GM12875 (cell line): ENCODE data around the gene TMEM18.

Experiments used
- H3K4me3 ChIP-seq: one replicate; pipeline ENCODE4 v1.5.1; 2011; ENCODE audit warnings: low read depth, low read length, control low read depth
- TF ChIP-seq, protein P1 (sequence below): IDR thresholded peaks from 2 replicates; pipeline ENCODE4 v1.5.1; 2011; ENCODE audit warnings: low read depth, mild to moderate bottlenecking, control low read depth, inconsistent platforms, low read length, moderate library complexity, borderline replicate concordance; ENCODE audit not compliant: insufficient read depth

The TMEM18 gene

DNA sequence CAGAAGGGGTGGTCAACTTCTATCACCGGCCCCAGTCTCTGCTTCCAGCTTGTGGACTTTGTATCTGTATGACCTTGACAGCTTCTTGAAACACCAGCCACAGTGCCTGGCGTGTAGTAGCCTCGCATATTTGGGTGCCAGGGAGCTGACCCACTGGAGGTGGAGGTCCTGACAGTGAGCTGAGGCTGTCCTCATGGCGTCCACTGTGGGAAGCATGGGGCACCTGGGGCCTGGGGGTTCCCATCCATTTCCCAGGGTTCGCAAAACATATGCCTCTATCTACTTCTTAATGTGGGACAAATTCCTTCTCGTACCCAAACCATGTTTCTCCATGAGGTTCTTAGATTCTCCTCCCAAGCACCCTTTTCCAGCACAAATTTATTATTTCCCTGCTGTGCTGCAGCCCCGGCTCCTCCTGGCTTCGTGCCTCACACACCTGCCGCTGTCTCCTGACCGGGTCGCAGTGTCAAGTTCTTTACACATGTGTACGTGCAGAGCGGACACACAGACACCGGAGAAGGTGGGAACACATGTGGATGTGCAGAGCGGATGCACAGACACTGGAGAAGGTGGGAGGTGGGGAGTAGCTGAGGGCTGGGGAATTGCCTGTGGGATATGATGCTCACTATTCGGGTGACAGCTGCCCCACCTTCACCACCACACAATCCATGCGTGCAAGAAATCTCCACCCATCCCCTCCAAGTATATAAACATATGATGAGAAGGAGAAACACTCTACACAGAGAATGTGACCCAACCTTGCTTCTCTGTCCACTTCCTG, 23.4 kb downstream of the TMEM18 start:
- H3K4me3 ChIP-seq = no peak overlapping the region
- TF ChIP-seq, protein P1, sequence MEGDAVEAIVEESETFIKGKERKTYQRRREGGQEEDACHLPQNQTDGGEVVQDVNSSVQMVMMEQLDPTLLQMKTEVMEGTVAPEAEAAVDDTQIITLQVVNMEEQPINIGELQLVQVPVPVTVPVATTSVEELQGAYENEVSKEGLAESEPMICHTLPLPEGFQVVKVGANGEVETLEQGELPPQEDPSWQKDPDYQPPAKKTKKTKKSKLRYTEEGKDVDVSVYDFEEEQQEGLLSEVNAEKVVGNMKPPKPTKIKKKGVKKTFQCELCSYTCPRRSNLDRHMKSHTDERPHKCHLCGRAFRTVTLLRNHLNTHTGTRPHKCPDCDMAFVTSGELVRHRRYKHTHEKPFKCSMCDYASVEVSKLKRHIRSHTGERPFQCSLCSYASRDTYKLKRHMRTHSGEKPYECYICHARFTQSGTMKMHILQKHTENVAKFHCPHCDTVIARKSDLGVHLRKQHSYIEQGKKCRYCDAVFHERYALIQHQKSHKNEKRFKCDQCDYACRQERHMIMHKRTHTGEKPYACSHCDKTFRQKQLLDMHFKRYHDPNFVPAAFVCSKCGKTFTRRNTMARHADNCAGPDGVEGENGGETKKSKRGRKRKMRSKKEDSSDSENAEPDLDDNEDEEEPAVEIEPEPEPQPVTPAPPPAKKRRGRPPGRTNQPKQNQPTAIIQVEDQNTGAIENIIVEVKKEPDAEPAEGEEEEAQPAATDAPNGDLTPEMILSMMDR = no peak

DNA sequence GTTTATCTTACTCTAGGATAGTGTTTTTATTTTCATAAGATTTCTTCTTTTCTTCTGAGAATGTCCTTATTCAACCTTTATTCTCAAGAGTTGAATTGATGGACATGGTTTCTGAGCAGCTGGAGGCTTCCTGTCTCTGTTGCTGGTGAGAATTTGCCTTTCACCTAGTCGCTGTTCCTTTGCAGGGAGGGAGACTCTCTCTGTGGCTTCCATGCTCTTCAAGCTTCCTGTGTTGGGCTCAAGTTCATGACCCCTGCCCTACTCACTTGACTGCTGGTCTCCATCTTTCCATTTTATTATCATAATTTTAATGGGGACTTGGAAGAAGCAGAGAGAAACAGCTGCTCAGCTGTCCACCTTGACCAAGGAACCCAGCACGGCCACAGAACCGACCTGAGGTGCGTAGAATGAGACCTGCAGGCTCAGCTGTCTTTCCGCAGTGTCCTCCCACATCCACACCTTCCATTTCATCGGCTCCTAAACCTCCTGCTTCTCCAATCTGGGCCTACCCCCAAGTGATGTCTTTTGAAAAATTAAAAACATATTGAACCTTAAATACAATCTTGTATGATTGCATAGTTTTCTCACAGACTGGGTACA, 24.2 kb downstream of the TMEM18 start:
- H3K4me3 ChIP-seq = no peak overlapping the region
- TF ChIP-seq, protein P1 = no peak

DNA sequence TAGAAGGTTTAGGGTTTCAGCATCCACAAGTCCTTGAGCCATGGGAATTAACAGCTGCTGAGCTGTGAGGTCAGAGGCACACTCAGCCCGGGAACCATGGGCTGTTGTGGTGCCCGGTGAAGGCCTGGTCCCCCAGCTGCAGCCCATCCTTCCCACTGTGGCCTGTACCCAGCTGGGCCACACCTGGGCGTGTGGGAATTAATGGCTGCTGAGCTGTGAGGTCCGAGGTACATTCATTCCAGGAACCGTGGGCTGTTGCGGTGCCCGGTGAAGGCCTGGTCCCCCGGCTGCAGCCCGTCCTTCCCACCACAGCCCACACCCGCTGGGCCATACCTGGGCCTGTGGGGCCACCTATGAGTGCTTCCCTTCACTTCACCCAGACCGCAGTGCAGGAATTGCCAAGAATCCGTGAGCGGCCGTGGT, 25.2 kb downstream of the TMEM18 start:
- no peak overlapping the region for H3K4me3 ChIP-seq

DNA sequence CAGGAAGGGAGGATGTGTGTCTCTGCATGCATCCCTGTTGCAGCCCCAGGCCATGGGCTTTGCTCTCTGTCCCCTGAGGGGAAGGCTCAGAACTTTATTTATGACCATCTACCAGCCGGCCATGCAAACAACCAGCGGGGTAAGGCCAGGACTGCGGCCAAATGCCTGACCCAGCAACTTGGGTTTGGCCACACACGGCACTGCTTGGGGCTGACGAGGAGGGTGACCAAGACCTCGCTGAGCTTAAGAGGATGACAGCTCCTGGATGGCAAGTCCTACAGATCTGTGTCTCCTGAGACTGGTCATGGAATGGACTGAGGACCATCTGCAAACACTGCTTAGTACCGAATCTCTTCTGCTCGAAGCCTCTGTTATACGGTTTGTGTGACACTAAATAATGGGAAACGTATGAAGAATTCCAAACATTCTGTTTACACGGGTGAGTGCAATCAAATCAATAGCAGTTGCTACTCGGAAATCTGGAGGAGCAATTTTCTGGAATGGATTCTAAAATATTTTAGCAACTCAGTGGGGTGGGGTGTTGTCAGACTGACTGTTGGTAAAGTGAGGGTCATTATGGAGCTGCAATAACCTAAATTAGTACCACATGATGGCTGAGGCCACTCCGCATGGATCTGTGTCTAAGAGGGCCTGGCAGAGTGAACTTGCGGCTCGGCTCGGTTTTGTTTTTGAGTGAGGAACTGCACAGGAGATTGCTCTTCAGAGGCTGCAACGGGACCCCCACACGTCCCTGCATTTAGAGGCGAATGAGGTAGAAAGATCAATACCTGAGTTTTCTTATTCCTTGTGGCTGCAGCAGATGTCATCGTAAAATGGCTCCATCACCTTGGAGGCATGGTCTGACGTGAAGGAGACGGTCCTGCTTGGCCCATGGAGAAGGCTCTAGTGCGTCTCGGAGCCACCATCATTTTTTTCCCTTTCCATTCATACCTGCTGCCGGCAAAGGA, 26.6 kb downstream of the TMEM18 start:
- TF ChIP-seq, protein P1 = no peak
- no peak overlapping the region for H3K4me3 ChIP-seq

More for the DNA sequence above, 25.2 kb downstream of the TMEM18 start:
- TF ChIP-seq, protein P1 = no peak

DNA sequence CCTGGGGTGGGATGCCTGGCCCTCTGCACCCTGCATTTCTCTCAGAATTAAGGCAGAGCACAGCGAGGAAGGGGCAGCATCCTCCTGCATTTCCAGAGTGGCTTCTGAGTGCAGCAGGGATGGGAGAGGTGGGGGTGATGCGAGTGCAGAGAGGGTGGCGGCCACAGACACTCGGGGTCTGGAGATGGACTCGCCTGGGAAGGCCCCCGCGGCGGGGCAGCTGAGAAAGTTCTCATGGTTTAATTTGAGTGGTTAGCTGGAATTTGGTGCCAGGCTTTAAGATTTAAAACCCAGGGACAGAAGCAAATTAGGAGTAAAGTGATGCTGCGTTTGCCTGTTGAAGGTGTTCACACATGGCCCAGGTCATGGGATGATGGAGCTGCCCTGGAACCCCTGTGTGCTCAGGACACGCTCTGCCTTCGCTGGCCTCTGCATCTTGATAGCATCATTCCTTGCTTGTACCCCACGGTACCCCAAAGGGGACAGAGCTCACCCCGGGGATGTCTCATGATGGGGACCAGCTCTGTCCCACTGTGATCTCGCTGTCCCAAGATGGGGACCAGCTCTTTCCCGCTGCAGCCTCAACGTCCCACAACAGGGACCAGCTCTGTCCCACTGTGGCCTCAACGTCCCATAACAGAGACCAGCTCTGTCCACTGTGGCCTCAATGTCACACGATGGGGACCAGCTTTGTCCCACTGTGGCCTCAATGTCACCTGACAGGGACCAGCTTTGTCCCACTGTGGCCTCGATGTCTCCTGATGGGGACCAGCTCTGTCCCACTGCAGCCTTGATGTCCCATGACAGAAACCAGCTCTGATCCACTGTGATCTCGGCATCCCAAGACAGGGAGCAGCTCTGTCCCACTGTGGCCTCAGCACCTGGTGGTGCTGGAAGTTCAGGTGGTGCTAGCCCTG, 27.5 kb downstream of the TMEM18 start:
- H3K4me3 ChIP-seq = no peak overlapping the region
- TF ChIP-seq, protein P1 = no peak
